HepG2 (cell line): ENCODE measurements around the gene SAE1. TPM values are rescaled to one million over a fixed set of nuclear protein-coding genes. Genes with fewer than 3 reads are reported as not detected.

Experiments used
- ARNT2 ChIP-seq: sonication (generic); formaldehyde crosslinking; IDR thresholded peaks from 2 replicates; pipeline ENCODE4 v1.8.0; 2022; ENCODE audit warnings: mild to moderate bottlenecking, low read depth, missing genetic modification reagents, moderate library complexity
- CREM ChIP-seq, 2 experiments: sonication (generic) in 1 of 2; formaldehyde crosslinking in 1 of 2; IDR thresholded peaks; 2 replicates each; pipeline versions ENCODE4 v1.4.0 to v1.6.1; 2016 to 2020; ENCODE audit warnings: antibody characterized with exemption in 1 of 2, mild to moderate bottlenecking in 1 of 2, missing genetic modification reagents in 1 of 2
- ELF3 ChIP-seq: IDR thresholded peaks from 2 replicates; pipeline ENCODE4 v1.6.1; 2016; ENCODE audit warnings: missing genetic modification reagents, missing compliant biosample characterization
- EP300 ChIP-seq, 3 experiments: sonication (generic) in 1 of 3; formaldehyde crosslinking in 1 of 3; IDR thresholded peaks; 2 replicates each; pipeline versions ENCODE4 v1.5.1 to v1.6.1; 2011 to 2020; ENCODE audit warnings: low read depth in 2 of 3, low read length in 2 of 3, borderline replicate concordance in 1 of 3, improper control_type of control experiment in 1 of 3, mild to moderate bottlenecking in 1 of 3, missing genetic modification reagents in 1 of 3, moderate library complexity in 1 of 3
- LBX2 ChIP-seq: sonication (generic); formaldehyde crosslinking; IDR thresholded peaks from 2 replicates; pipeline ENCODE4 v1.5.0; 2020; ENCODE audit warnings: missing genetic modification reagents, mild to moderate bottlenecking, borderline replicate concordance
- MAZ ChIP-seq, 2 experiments: sonication (generic) in 1 of 2; formaldehyde crosslinking in 1 of 2; IDR thresholded peaks; 2 replicates each; pipeline versions ENCODE4 v1.5.0 to v1.6.1; 2012 to 2020; ENCODE audit warnings: low read depth in 2 of 2, mild to moderate bottlenecking in 2 of 2, borderline replicate concordance in 1 of 2, improper control_type of control experiment in 1 of 2, low read length in 1 of 2, missing genetic modification reagents in 1 of 2, moderate library complexity in 1 of 2
- MEF2D ChIP-seq: sonication (generic); formaldehyde crosslinking; IDR thresholded peaks from 2 replicates; pipeline ENCODE4 v1.5.1; 2020; ENCODE audit warnings: mild to moderate bottlenecking, missing genetic modification reagents
- NR1H2 ChIP-seq: sonication (generic); formaldehyde crosslinking; IDR thresholded peaks from 2 replicates; pipeline ENCODE4 v1.8.1; 2022; ENCODE audit warnings: low read depth, missing genetic modification reagents, borderline replicate concordance
- PATZ1 ChIP-seq: sonication (generic); formaldehyde crosslinking; IDR thresholded peaks from 2 replicates; pipeline ENCODE4 v1.4.0; 2020; ENCODE audit warnings: missing genetic modification reagents
- RAD51 ChIP-seq: fragments of 450-650 bp; IDR thresholded peaks from 2 replicates; pipeline ENCODE4 v1.6.1; 2016; ENCODE audit warnings: borderline replicate concordance
- SKI ChIP-seq: fragments of 450-650 bp; IDR thresholded peaks from one replicate; pipeline ENCODE4 v1.6.1; 2018; ENCODE audit warnings: mild to moderate bottlenecking; ENCODE audit not compliant: partially characterized antibody
- SOX13 ChIP-seq, 3 experiments: fragments of 450-650 bp in 1 of 3; sonication (generic) in 1 of 3; formaldehyde crosslinking in 1 of 3; IDR thresholded peaks in 2 of 3; conservative IDR thresholded peaks in 1 of 3; 2 replicates each; pipeline versions ENCODE4 v1.5.0 to v1.6.1; 2016 to 2020; ENCODE audit warnings: antibody characterized with exemption in 1 of 3, mild to moderate bottlenecking in 1 of 3, missing compliant biosample characterization in 1 of 3, missing genetic modification reagents in 1 of 3, moderate library complexity in 1 of 3
- TCF7L2 ChIP-seq: IDR thresholded peaks from 2 replicates; pipeline ENCODE4 v1.6.1; 2011; ENCODE audit warnings: mild to moderate bottlenecking, low read depth, low read length, moderate library complexity
- ZNF343 ChIP-seq: sonication (generic); formaldehyde crosslinking; IDR thresholded peaks from 2 replicates; pipeline ENCODE4 v1.4.0; 2020; ENCODE audit warnings: mild to moderate bottlenecking, missing genetic modification reagents
- ZNF451 ChIP-seq: sonication (generic); formaldehyde crosslinking; IDR thresholded peaks from 2 replicates; pipeline ENCODE4 v1.5.0; 2020; ENCODE audit warnings: mild to moderate bottlenecking, missing genetic modification reagents
- ZNF501 ChIP-seq: sonication (generic); formaldehyde crosslinking; IDR thresholded peaks from 2 replicates; pipeline ENCODE4 v1.5.1; 2020; ENCODE audit warnings: mild to moderate bottlenecking, moderate library complexity, missing genetic modification reagents
- ZNF670 ChIP-seq: sonication (generic); formaldehyde crosslinking; IDR thresholded peaks from 2 replicates; pipeline ENCODE4 v1.8.0; 2022; ENCODE audit warnings: mild to moderate bottlenecking, missing genetic modification reagents, borderline replicate concordance
- ZNF674 ChIP-seq: sonication (generic); formaldehyde crosslinking; IDR thresholded peaks from 2 replicates; pipeline ENCODE4 v1.5.0; 2020; ENCODE audit warnings: low read depth, mild to moderate bottlenecking, missing genetic modification reagents
- ZNF749 ChIP-seq: sonication (generic); formaldehyde crosslinking; IDR thresholded peaks from 2 replicates; pipeline ENCODE4 v1.8.0; 2022; ENCODE audit warnings: mild to moderate bottlenecking, missing genetic modification reagents, moderate library complexity, borderline replicate concordance
- ZNF75D ChIP-seq: sonication (generic); formaldehyde crosslinking; IDR thresholded peaks from 2 replicates; pipeline ENCODE4 v1.8.1; 2023; ENCODE audit warnings: missing genetic modification reagents, mild to moderate bottlenecking, borderline replicate concordance
- polyA plus RNA-seq, 8 experiments: library from polyadenylated mRNA; depleted of rRNA in 3 of 8; stranded (reverse) in 7 of 8; unstranded in 1 of 8; fragments of >200 nt; fragmentation: Illumina TruSeq in 4 of 8; extraction: Trizol in 4 of 8; gene quantifications; 2 replicates each; pipeline versions ENCODE4 v1.2.1 to v1.2.3, GENCODE V29; 2011 to 2016; ENCODE audit warnings: low read depth in 4 of 8, missing spikeins in 1 of 8, mixed read lengths in 1 of 8; ENCODE audit not compliant: insufficient read depth in 1 of 8
- total RNA-seq, 5 experiments: library from RNA; depleted of rRNA; stranded (reverse); fragments of >200 nt; fragmentation: Illumina TruSeq; extraction: Trizol; gene quantifications; 2 replicates each; pipeline ENCODE4 v1.2.3, GENCODE V29; 2016; ENCODE audit warnings: low read depth in 1 of 5

The SAE1 gene
- total and polyA plus RNA-seq, 2 of the 13 experiments (the other 11 are each of a cell fraction or from before 2014, with no cell fraction given) = 87.6 to 197 TPM

- TF ChIP-seq NR1H2 (CRISPR knock-in tag) (no peak), ZNF749 (0 out of 2 replicates have a peak, but pooled peaks have one; percentile 37), CREM (IDR thresholded peaks at IDR 0.05) (peak; percentile 95), CREM (CRISPR knock-in tag; IDR thresholded peaks at IDR 0.05) (0 out of 2 replicates have a peak, but pooled peaks have one; percentile 46), LBX2 (CRISPR knock-in tag) (no peak; the same call in 1 of the 2 replicates), TCF7L2 (no peak), ZNF451 (peak; percentile 76; the same call in 1 of the 2 replicates), ZNF343 (CRISPR knock-in tag) (no peak), SKI (no peak), EP300 (IDR thresholded peaks at IDR 0.05; ENCODE audit: low read depth in 2 of 2, low read length in 2 of 2) (peak in 1 of 2 experiments; percentile 12; a peak in 1 of 4 replicates), EP300 (CRISPR knock-in tag; IDR thresholded peaks at IDR 0.05; ENCODE audit: borderline replicate concordance) (no peak; the same call in 1 of the 2 replicates), MEF2D (CRISPR knock-in tag) (0 out of 2 replicates have a peak, but pooled peaks have one; percentile 64), ELF3 (peak; percentile 92), SOX13 (IDR thresholded peaks at IDR 0.05) (no peak), SOX13 (CRISPR knock-in tag; conservative IDR thresholded peaks at IDR 0.05 in 1 of 2, IDR thresholded peaks at IDR 0.05 in 1 of 2) (peak in 1 of 2 experiments; percentile 50; a peak in 1 of 4 replicates), ZNF75D (CRISPR knock-in tag) (no peak), PATZ1 (CRISPR knock-in tag) (peak; percentile 93), MAZ (IDR thresholded peaks at IDR 0.05; ENCODE audit: borderline replicate concordance, low read depth, low read length) (peak; percentile 92), MAZ (CRISPR knock-in tag; IDR thresholded peaks at IDR 0.05; ENCODE audit: low read depth) (peak; percentile 87; the same call in 1 of the 2 replicates), ARNT2 (CRISPR knock-in tag) (0 out of 2 replicates have a peak, but pooled peaks have one; percentile 8), ZNF674 (0 out of 2 replicates have a peak, but pooled peaks have one; percentile 2), RAD51 (peak; percentile 93), ZNF670 (CRISPR knock-in tag) (peak; percentile 34; the same call in 1 of the 2 replicates), ZNF501 (CRISPR knock-in tag) (peak; percentile 35; the same call in 1 of the 2 replicates)
These were observed 17.4 kb upstream of the SAE1 start, which contains the start of gene ZC3H4 (continued) for GRCh38 chr19:47112997-47113849.
